BE2C (cell line): Measurements from ENCODE around the gene SMG6.

Experiments used
- DNase-seq: peaks from one replicate; pipeline ENCODE4 v3.0.0-alpha.2; 2020
- H3K27me3 ChIP-seq: fragments of 250-450 bp; sonication (Bioruptor Pico); 2 replicates; pipeline ENCODE4 v1.5.1; 2020; ENCODE audit warnings: mild to moderate bottlenecking
- H3K36me3 ChIP-seq: fragments of 250-450 bp; sonication (Bioruptor Pico); 2 replicates; pipeline ENCODE4 v1.5.1; 2020; ENCODE audit warnings: mild to moderate bottlenecking
- H3K4me1 ChIP-seq: fragments of 250-450 bp; sonication (Bioruptor Pico); 2 replicates; pipeline ENCODE4 v1.5.1; 2020
- H3K4me3 ChIP-seq: 2 replicates; pipeline ENCODE4 v1.5.1; 2011; ENCODE audit warnings: low read depth, low read length
- H3K9me3 ChIP-seq: fragments of 250-450 bp; sonication (Bioruptor Pico); 2 replicates; pipeline ENCODE4 v1.5.1; 2020
- CTCF ChIP-seq: IDR thresholded peaks from 2 replicates; pipeline ENCODE4 v1.5.1; 2012; ENCODE audit warnings: mild to moderate bottlenecking, low read depth, low read length

Gene SMG6

GRCh38 chr17:2178798-2179501, 124.6 kb downstream of the SMG6 start:
- Histone ChIP-seq H3K36me3 (no peaks in the 10 kb centered on the region), H3K4me1 (peaks cover 12% of the 10 kb centered on the region), H3K9me3 (no peaks in the 10 kb centered on the region), H3K4me3 (no peak overlapping the region), H3K27me3 (no peaks in the 10 kb centered on the region)
- no peak for DNase-seq
- TF ChIP-seq CTCF = no peak

GRCh38 chr17:2177235-2177811, 126.3 kb downstream of the SMG6 start:
- Histone ChIP-seq H3K9me3 (no peaks in the 10 kb centered on the region), H3K4me1 (peaks cover 12% of the 10 kb centered on the region), H3K36me3 (no peaks in the 10 kb centered on the region), H3K27me3 (no peaks in the 10 kb centered on the region), H3K4me3 (no peak overlapping the region)
- DNase-seq = no peak
- no peak for TF ChIP-seq CTCF

GRCh38 chr17:2176499-2177169, 127.0 kb downstream of the SMG6 start:
- Histone ChIP-seq H3K4me3 (no peak overlapping the region), H3K27me3 (no peaks in the 10 kb centered on the region), H3K4me1 (peaks cover 12% of the 10 kb centered on the region), H3K36me3 (no peaks in the 10 kb centered on the region), H3K9me3 (no peaks in the 10 kb centered on the region)
- TF ChIP-seq CTCF = no peak
- no peak for DNase-seq

- DNase-seq = no peak
- no peak for TF ChIP-seq CTCF
- Histone ChIP-seq H3K4me3 (no peak overlapping the region), H3K9me3 (no peaks in the 10 kb centered on the region), H3K27me3 (no peaks in the 10 kb centered on the region), H3K4me1 (peaks cover 10% of the 10 kb centered on the region), H3K36me3 (no peaks in the 10 kb centered on the region)
Measured at GRCh38 chr17:2175294-2175628, 128.3 kb downstream of the SMG6 start.

- H3K4me3 ChIP-seq = no peak overlapping the region
- H3K4me1 ChIP-seq = peaks cover 5% of the 10 kb centered on the region; the same call in 1 of the 2 replicates
- H3K36me3 ChIP-seq = no peaks in the 10 kb centered on the region
- no peaks in the 10 kb centered on the region for H3K27me3 ChIP-seq
- no peak for TF ChIP-seq CTCF
- H3K9me3 ChIP-seq = no peaks in the 10 kb centered on the region
- DNase-seq = peak; percentile 17
Measured at GRCh38 chr17:2174468-2175293, 128.9 kb downstream of the SMG6 start.
